Left ventricle myocardium superior (tissue), 1 donor: ENCODE measurements around the gene MEX3B. TPM values are rescaled to one million over a fixed set of nuclear protein-coding genes. Genes with fewer than 3 reads are reported as not detected.
A peak's percentile ranks its signal among the peaks of the same experiment; 100 is the strongest.
"Not testable (repeated sequence)": the region's sequence is repeated elsewhere in the genome, so short reads cannot be mapped to it uniquely, and the experiment has no call there.

Experiments used
- ATAC-seq: fragments of 200-7000 bp; cut with Tn5 transposase; one replicate; pipeline ENCODE4 v1.9.1; 2020; ENCODE audit warnings: mild to moderate bottlenecking, moderate library complexity
- DNase-seq: peaks from one replicate; pipeline ENCODE4 v3.0.0-alpha.2; 2020
- intact Hi-C: fragments of 100-400 bp; cut with micrococcal nuclease; formaldehyde crosslinking; loops from one replicate; pipeline ENCODE4 v1.11.0; 2022
- total RNA-seq: library from RNA; stranded (reverse); fragmentation: NEBNext Ultra II Directional; extraction: Animal tissue kit (Norgen Biotek cat#: 25700); gene quantifications from one replicate; pipeline ENCODE4 v1.2.1, GENCODE V29; 2021
- donor health status: DM: no; HTN: yes; CAD: no; lungs with severe emphysema.

MEX3B gene
- total RNA-seq, 1 donor from 2014 or later: 3.6 TPM

DNA sequence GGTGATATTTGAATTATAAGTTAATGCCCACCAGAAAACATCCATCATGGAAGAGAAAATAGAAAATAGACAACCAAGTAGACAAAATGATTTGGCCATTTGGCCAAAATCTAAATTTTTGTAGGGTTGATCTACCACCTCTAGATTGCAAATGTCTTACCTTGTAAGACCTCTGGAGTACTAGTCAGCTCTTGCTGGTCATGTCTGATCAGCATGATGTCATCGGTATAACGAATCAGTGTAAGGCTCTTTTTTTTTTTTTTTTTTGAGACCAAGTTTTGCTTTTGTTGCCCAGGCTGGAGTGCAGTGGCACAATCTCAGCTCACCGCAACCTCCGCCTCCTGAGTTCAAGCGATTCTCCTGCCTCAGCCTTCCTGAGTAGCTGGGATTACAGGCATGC is 17.7 kb downstream of the MEX3B start:
- intact Hi-C loops, ATAC-seq, DNase-seq: not testable (repeated sequence)

DNA sequence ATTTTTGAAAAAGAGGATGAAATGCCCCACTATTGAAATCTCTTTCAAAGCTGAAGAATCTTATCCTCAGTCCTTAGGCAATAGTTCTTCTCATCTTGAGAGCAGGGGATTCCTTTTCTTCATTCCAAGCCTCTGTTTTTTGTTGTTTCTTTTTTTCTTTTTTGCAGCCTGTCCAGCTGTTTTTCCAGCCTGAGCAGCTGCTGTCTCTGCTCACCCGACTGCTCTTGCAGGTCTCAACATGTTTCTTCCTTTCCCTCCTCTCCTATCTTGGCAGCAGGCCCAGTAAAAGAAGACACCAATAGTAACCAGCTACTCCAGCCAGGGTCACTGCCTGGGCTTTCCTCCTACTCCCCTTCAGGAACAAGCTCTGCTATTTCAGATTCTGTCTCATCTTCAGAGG is 23.8 kb downstream of the MEX3B start:
- intact Hi-C loops: no loop called here
- ATAC-seq (peak; percentile 75), DNase-seq (no peak)

DNA sequence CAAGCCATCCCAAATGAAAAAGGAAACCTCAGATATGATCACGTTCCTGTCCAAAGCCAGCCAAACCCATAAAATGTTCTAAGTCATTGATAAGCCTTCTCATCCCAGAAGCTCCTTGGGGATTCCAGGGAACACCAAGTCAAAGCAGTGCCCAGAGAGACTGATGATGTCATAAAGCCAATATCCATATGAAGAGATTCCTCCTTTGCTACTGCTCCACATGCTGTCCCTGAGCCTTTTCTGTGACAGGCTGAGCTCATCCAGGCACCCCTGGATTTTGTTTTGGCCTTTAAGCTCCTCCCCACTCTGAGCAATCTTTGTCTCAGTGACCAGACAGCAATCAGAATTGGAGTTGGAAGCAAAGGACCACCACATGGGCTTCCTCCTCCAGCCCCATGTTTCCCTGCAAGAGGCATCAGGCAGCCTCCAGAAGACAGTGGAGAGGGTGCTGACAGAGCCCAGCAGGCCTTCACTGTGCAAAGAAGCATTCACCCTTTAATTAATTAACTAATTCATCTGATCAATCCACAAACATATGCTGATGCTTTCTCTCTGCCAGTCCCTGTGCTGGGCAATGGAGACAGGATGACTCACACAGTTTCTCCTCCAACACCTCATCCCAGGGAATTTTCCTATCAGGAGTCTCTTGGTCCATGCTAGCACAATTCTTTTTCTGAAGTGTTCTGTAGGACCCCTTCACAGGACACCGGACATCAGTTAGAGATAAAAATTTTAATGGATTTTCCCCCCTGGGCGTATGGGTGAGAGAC is 25.0 kb downstream of the MEX3B start:
- ATAC-seq: no peak
- no peak for DNase-seq
- intact Hi-C loops: no loop called here

DNA sequence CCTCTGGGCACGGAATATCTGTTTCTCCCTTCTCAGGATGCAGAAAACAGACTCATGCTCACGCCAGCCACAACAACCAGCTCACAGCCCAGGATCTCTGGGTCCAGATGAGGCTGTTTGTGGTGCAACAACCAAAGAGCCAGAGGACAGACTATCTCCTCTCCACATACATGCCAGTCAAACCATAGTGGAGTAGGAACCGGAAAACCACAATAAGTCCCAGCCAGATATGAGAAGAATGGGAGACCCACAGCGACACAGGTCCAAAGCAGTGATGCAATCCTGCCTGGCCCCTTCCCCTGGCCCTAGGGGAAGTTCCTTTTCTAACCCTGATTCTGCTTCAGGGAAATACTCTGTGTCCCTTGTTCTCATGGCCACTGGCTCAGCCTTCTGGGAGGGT is 27.6 kb downstream of the MEX3B start:
- DNase-seq (no peak), ATAC-seq (no peak)
- intact Hi-C loops: no loop called here

DNA sequence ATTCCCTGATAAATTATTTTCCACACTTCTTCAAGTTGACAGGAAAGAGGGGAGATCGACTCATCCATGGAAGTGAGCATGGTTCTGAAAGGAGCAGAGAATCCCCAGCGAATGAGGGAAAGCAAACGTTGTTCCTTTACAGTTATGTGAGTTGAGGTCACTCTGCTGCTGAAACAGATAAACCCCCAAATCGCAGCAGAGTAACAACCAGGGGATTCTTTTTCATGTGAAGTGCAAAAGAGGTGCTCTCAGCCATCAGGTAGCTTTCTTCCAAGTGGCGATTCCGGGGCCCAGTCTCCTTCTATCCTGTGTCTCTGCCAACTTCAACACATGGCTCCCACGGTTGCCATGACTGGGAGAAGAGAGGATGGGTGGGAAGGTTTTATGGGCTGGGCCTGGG is 28.2 kb downstream of the MEX3B start:
- ATAC-seq (no peak), DNase-seq (no peak)
- intact Hi-C loops: no loop called here

DNA sequence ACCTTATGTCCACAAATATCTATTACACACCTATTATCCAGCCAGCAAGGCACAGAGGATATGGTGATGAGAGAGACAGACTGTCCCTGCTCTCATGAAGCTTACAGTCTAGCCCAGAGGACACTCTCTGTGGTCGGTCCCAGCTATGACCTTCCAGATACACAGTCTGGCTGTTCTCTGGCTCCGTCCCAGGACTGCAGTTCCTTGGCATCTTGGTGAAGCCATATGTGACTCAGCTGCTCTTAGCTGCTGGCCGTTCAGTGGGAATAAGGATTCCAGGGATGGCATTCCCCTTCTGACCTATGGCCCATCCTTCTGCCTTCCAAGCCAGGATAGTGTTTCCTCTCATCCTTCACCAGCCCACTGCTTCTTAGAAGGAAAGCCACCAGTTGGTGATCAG is 30.8 kb downstream of the MEX3B start:
- intact Hi-C loops: no loop called here
- no peak for ATAC-seq

DNA sequence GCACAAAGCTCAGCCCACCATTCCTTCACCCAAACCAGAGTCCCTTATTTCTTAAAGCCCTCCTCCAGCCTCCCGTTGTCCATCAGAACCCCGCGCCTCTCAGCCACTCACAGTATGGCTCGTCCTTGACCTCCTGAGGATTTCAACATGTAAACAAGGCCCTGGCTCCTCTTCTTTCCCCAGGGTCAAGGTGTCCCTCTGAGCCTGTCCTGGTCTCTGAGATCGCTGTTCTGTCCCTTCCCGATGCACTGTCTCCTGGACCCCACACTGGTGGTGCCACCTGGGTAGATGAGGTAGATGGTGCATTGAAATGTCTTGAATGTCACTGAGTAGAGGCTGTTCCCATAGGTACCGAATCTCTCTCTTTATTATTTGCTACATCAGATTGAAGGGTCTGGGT is 32.9 kb downstream of the MEX3B start:
- no peak for DNase-seq
- intact Hi-C loops: no loop called here
- no peak for ATAC-seq

More for the DNA sequence above, 30.8 kb downstream of the MEX3B start:
- no peak for DNase-seq

DNA sequence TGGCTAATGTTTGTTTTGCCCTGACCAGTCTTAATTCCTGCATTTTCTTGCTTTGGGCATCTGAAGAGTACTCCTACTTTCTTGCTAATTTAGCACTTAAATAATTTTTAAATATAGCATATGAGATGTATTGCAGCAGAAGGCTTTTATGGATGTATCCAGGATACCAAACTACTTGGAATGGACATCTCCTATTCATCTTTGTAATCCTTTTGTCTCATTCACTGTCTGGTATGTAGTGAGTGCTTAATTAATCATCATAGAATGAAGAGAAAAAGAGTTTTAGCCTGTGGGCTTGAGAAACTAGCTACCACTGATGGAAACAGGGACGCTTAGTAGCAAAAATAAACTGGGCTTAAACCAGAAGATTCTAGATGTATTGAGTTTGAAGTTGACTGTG is 40.6 kb downstream of the MEX3B start:
- DNase-seq (no peak), ATAC-seq (no peak)
- intact Hi-C loops: no loop called here

DNA sequence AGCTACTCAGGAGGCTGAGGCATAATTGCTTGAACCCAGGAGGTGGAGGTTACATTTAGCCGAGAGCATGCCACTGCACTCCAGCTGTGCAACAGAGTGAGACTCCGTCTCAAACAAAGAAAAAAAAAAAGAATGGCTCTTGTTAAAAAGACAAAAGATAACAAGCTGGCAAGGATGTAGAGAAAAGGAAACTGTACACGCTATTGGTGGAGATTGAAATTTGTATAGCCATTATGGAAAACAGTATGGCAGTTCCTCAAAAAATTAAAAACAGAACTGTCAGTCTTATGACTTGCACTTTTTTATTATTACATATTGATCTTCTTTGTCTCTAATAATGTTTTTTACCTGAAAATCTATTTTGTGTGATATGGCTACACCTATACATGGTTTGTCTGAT is 41.9 kb downstream of the MEX3B start:
- intact Hi-C loops: no loop called here
- ATAC-seq: no peak
- DNase-seq: no peak

DNA sequence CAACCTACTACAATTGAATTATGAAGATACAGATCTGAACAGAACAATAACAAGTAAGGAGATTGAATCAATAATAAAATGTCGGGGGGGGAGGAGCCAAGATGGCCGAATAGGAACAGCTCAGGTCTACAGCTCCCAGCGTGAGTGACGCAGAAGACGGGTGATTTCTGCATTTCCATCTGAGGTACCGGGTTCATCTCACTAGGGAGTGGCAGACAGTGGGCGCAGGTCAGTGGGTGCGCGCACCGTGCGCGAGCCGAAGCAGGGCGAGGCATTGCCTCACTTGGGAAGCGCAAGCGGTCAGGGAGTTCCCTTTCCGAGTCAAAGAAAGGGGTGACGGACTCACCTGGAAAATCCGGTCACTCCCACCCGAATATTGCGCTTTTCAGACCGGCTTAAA is 50.7 kb downstream of the MEX3B start:
- intact Hi-C loops, ATAC-seq, DNase-seq: not testable (repeated sequence)

DNA sequence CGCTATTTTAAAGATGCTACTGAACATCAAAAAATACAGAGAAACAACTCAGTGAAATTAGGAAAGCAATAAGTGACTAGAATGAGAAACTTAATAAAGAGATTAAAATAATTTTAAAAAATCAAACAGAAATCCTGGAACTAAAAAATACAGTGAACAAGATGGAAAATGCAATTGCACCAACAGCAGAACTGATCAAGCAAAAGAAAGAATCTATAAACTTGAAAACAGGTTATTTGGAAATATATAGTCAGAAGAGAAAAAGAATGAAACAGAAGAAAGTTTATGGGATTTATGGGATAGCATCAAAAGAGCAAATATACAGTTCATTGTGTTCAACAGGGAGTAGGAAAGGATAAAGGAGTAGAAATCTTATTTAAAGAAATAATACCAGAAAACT is 53.3 kb downstream of the MEX3B start:
- no peak for DNase-seq
- ATAC-seq: no peak
- intact Hi-C loops: no loop called here

Other genes starting within 250 kb of the MEX3B start
- gene EFL1, start 216.7 kb upstream of the MEX3B start, total RNA-seq: 17.6 TPM
- gene SAXO2, start 216.8 kb upstream of the MEX3B start, total RNA-seq: 2.6 TPM